Omental fat pad (tissue), 4 donors: ENCODE data around the gene B4GALNT2. TPM values are rescaled to one million over a fixed set of nuclear protein-coding genes. Genes with fewer than 3 reads are reported as not detected.
"Not testable (repeated sequence)": the region's sequence is repeated elsewhere in the genome, so short reads cannot be mapped to it uniquely, and the experiment has no call there.

Experiments used
- ATAC-seq: fragments of 150-250 bp; one replicate; pipeline ENCODE4 v1.9.1; 2016; ENCODE audit warnings: mild to moderate bottlenecking, moderate library complexity; ENCODE audit not compliant: low FRiP score
- DNase-seq: peaks from one replicate; pipeline ENCODE4 v3.0.0-alpha.2; 2019; ENCODE audit warnings: low spot score
- CTCF ChIP-seq, 3 donors: fragments of 450-650 bp; IDR thresholded peaks; one replicate each; pipeline ENCODE4 v1.5.1; 2016 to 2017; ENCODE audit warnings: antibody characterized with exemption in 3 of 3, mild to moderate bottlenecking in 3 of 3, moderate library complexity in 2 of 3
- total RNA-seq, 4 donors: library from RNA; depleted of rRNA; stranded (reverse); fragments of >200 nt; gene quantifications; one replicate each; pipeline ENCODE4 v1.1.0, GENCODE V29; 2016

B4GALNT2 gene
- total RNA-seq, 4 donors from 2014 or later = not detected

DNA sequence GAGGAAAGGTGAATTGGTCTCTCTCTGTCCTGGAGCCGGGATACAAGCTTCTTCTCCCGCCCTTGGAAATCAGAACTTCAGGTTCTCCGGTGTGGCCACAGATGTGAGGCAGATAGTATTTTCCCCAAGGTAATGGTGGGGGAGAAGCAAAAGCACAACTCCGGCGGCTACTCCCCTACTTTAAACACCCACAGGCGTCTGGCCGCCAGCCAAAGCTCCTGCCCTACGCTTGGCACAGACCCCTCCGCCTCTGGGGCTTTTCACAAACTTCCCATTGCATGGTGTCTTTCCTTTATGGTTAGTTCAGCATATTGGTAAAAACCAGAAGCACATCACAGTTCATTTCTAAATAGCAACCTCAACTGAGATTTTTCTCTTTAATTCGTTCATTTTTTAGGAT, 39.4 kb upstream of the B4GALNT2 start:
- no peak for TF ChIP-seq CTCF (IDR thresholded peaks at IDR 0.05)
- ATAC-seq = no peak
- DNase-seq = no peak

DNA sequence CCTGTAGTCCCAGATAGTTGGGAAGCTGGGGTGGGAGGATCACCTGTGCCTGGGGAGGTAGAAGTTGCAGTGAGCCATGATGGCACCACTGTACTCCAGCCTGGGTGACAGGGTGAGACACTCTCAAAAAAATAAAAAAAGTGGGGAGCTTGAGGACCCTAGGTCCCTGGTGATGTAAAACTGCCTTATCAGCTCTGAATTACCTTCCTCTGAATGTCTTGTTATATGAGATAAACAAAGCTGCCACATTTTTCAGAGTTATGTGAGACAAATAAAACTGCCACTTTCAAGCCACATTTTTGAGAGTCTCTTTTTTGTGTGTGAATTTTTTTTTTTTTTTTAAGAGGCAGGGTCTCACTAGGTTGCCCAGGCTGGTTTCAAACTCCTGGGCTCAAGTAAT, 32.0 kb upstream of the B4GALNT2 start:
- no peak for DNase-seq
- ATAC-seq = no peak
- TF ChIP-seq CTCF (IDR thresholded peaks at IDR 0.05) = no peak

DNA sequence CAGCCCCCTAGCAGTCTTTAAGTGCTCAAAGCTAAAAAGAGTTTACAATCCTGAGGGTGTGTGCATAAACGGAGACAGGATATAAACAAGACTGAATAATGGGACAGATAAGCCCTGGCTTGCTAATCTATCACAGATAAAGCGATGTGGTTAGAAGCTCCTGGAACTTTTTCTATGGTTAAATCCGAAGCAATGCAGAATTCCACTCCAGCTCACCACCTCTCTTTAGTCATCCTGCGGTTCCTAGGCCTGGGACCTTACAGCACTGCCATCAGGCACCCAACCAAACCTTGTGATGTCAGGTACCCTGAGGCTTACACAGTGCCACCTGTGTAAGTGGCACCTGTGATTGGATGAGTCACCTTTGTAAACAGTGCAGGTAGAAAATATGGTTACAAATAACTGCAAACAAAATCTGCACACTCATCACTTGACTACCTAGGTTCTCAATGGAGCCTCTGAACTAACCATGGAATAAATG, 31.5 kb upstream of the B4GALNT2 start:
- ATAC-seq (no peak), DNase-seq (no peak)

GRCh38 chr17:49103360-49103759, 29.2 kb upstream of the B4GALNT2 start:
- not testable (repeated sequence) for DNase-seq, ATAC-seq

More for the DNA sequence above, 31.5 kb upstream of the B4GALNT2 start:
- TF ChIP-seq CTCF (IDR thresholded peaks at IDR 0.05) = no peak

- no peak for TF ChIP-seq CTCF (IDR thresholded peaks at IDR 0.05)
- ATAC-seq = no peak
- no peak for DNase-seq
These were observed 28.0 kb upstream of the B4GALNT2 start for GRCh38 chr17:49104511-49105074.

- DNase-seq (no peak), ATAC-seq (no peak)
- TF ChIP-seq CTCF (IDR thresholded peaks at IDR 0.05) = no peak
These were observed 26.0 kb upstream of the B4GALNT2 start for GRCh38 chr17:49106321-49107210.

DNA sequence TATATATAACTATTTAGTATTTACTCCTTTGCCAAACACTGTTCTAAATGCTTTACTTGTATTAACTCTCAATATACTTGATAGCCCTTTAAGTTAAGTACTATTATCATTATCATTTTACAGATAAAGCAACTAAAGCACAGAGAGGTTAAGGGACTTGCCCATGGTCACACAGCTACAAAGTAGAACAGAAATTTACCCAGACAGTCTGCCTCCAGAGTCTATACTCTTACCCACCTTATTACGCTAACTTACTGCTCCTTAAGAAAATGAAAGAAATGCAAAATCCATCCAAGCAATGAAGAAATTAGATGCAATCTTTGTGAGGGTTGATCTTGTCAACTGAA, 25.4 kb upstream of the B4GALNT2 start:
- no peak for DNase-seq
- ATAC-seq = no peak
- no peak for TF ChIP-seq CTCF (IDR thresholded peaks at IDR 0.05)
